Measurements from ENCODE around the gene TNFSF13.

The TNFSF13 gene

DNA sequence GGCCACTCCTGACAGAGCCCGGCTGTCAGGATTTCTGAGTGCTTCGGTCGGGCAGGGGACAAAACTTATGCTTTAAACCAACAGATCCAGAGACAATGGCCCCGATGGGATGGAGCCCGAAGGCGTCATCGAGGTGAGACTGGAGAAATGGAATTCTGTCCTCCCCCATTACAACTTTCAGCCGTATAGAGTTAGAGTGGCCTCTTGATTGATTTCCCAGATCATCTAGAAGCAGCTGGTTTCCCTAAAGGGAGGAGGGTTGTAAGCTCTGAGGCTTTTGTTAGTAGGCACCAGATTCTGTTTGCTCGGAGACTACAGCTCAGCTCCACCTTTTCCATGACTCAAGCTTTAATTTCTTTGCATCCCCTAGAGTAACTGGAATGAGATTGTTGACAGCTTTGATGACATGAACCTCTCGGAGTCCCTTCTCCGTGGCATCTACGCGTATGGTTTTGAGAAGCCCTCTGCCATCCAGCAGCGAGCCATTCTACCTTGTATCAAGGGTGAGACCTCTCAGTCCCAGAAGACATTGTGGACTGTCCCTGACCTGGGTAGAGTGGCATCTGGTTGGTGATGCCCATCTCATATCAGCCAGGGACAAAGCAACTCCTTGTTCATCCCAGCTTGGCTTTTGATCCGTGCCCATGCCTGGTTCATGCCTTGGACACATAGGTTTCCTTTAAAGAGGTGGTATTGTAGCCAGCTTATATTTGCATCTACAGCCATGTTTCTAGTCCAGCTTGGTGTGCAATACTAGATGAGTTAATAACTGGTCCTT, 15.8 kb downstream of the TNFSF13 start:
- DNase-seq = no peak
- Histone ChIP-seq H3K27me3 (no peaks in the 10 kb centered on the region), H3K4me1 (peaks cover 12% of the 10 kb centered on the region), H3K4me3 (ENCODE audit: low read depth, low read length) (peak overlapping the region; percentile 86), H3K9me3 (no peaks in the 10 kb centered on the region), H3K36me3 (peaks cover 60% of the 10 kb centered on the region)
- TF ChIP-seq, protein P1, sequence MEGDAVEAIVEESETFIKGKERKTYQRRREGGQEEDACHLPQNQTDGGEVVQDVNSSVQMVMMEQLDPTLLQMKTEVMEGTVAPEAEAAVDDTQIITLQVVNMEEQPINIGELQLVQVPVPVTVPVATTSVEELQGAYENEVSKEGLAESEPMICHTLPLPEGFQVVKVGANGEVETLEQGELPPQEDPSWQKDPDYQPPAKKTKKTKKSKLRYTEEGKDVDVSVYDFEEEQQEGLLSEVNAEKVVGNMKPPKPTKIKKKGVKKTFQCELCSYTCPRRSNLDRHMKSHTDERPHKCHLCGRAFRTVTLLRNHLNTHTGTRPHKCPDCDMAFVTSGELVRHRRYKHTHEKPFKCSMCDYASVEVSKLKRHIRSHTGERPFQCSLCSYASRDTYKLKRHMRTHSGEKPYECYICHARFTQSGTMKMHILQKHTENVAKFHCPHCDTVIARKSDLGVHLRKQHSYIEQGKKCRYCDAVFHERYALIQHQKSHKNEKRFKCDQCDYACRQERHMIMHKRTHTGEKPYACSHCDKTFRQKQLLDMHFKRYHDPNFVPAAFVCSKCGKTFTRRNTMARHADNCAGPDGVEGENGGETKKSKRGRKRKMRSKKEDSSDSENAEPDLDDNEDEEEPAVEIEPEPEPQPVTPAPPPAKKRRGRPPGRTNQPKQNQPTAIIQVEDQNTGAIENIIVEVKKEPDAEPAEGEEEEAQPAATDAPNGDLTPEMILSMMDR (IDR thresholded peaks at IDR 0.05; ENCODE audit: low read depth, low read length) = no peak

DNA sequence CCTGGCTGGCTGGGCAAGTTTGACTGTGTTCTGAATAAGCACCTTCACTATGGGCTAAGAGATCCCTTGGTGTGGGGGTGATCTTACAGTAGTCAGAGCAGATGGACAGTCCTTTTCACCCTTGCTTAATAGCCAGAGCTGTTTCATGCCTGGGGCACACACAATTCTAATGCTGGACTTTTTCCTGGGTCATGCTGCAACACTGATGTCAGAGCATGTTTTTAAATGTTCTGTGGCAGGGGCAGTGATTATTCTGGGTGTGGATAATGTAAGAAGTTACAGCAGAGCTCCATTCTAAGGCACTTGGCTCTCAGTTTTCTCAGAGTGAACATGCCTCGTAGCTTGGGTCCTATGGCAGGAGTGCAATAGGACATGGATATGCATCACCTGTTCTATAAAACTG, 16.9 kb downstream of the TNFSF13 start:
- TF ChIP-seq, protein P1 (IDR thresholded peaks at IDR 0.05; ENCODE audit: low read depth, low read length) = no peak
- Histone ChIP-seq H3K36me3 (peaks cover 62% of the 10 kb centered on the region), H3K4me1 (peaks cover 15% of the 10 kb centered on the region), H3K4me3 (ENCODE audit: low read depth, low read length) (peak overlapping the region; percentile 86; the same call in 1 of the 2 replicates), H3K9me3 (no peaks in the 10 kb centered on the region), H3K27me3 (no peaks in the 10 kb centered on the region)
- no peak for DNase-seq

DNA sequence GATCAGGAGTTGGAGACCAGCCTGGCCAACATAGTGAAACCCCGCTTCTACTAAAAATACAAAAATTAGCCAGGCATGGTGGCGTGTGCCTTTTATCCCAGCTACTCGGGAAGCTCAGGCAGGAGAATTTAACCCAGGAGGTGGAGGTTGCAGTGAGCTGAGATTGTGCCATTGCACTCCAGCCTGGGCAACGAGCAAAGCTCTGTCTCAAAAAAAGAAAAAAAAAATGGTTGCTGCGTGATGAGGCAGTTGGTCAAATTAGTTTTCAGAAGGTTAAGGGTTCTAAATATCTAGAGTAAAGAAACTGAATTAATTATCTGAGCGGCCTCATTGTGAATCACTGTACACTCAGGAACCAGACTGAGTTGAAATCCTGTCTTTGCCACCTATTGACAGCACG, 17.4 kb downstream of the TNFSF13 start:
- Histone ChIP-seq H3K9me3 (no peaks in the 10 kb centered on the region), H3K4me1 (peaks cover 15% of the 10 kb centered on the region), H3K4me3 (ENCODE audit: low read depth, low read length) (no peak overlapping the region), H3K27me3 (no peaks in the 10 kb centered on the region), H3K36me3 (peaks cover 62% of the 10 kb centered on the region)
- DNase-seq = no peak
- TF ChIP-seq, protein P1 (IDR thresholded peaks at IDR 0.05; ENCODE audit: low read depth, low read length) = no peak

DNA sequence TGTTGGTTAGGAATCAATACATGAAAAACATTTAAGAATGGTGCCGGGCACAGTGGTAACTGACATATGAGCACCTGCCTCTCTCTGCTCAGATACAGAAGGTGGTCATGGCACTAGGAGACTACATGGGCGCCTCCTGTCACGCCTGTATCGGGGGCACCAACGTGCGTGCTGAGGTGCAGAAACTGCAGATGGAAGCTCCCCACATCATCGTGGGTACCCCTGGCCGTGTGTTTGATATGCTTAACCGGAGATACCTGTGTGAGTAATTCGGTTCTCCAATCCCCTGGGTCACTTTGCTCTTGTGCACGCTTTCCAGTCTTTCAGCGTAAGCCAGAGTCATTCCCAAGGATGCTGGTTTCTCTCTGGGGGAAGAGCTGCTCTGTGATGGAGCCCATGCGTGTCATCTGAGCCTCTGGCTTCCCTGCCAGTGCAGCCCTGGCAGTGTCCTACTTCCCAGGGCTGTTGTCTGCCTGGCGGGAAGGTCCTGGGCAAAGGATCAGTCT, 17.9 kb downstream of the TNFSF13 start:
- Histone ChIP-seq H3K4me3 (ENCODE audit: low read depth, low read length) (no peak overlapping the region), H3K27me3 (no peaks in the 10 kb centered on the region), H3K9me3 (no peaks in the 10 kb centered on the region), H3K36me3 (peaks cover 62% of the 10 kb centered on the region), H3K4me1 (peaks cover 15% of the 10 kb centered on the region)
- TF ChIP-seq, protein P1 (IDR thresholded peaks at IDR 0.05; ENCODE audit: low read depth, low read length) = no peak
- DNase-seq = no peak

DNA sequence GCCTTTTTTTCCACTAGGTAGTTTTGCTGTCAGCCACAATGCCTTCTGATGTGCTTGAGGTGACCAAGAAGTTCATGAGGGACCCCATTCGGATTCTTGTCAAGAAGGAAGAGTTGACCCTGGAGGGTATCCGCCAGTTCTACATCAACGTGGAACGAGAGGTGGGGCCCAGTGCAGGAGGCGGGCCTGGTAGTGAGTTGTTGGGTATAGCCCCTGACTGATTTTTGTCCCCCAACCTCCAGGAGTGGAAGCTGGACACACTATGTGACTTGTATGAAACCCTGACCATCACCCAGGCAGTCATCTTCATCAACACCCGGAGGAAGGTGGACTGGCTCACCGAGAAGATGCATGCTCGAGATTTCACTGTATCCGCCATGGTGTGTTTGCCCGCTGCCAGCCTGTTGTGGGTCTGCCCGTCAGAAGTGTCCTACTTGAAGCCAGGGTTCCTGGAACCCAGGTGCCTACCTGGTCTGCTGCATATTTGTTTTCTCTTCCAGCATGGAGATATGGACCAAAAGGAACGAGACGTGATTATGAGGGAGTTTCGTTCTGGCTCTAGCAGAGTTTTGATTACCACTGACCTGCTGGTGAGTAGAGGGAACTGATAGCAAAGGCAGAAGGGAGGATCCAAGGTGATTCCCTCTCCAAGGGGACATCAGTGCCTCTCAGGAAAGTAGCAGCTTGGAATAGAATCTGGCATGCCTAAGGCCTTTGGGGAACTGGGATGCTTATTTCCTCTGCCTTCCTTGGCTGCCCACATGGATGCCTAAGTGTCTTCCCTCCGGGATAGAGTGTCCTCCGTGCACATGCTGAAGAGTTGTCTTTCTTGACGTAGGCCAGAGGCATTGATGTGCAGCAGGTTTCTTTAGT, 19.0 kb downstream of the TNFSF13 start:
- Histone ChIP-seq H3K4me3 (ENCODE audit: low read depth, low read length) (no peak overlapping the region), H3K4me1 (peaks cover 15% of the 10 kb centered on the region), H3K27me3 (no peaks in the 10 kb centered on the region), H3K36me3 (peaks cover 63% of the 10 kb centered on the region), H3K9me3 (no peaks in the 10 kb centered on the region)
- no peak for DNase-seq
- TF ChIP-seq, protein P1 (IDR thresholded peaks at IDR 0.05; ENCODE audit: low read depth, low read length) = no peak
